GM18861 (cell line): Measurements from ENCODE around the gene LRRC17.
"Not testable (repeated sequence)": the region's sequence is repeated elsewhere in the genome, so short reads cannot be mapped to it uniquely, and the experiment has no call there.

ENCODE experiments used
- ATAC-seq: cut with Tn5 transposase; IDR thresholded peaks from one replicate; pipeline ENCODE4 v1.9.1; 2021; ENCODE audit not compliant: unreplicated experiment

Gene LRRC17

GRCh38 chr7:102942181-102942866 is 29.5 kb downstream of the LRRC17 start:
- no peak for ATAC-seq

- ATAC-seq: no peak
Measured at GRCh38 chr7:102942868-102943267, 30.1 kb downstream of the LRRC17 start.

- no peak for ATAC-seq
Measured at GRCh38 chr7:102943423-102944169, 30.8 kb downstream of the LRRC17 start.

GRCh38 chr7:102944241-102944640 is 31.4 kb downstream of the LRRC17 start:
- no peak for ATAC-seq

- ATAC-seq: no peak
Measured at GRCh38 chr7:102951839-102952238, 39.0 kb downstream of the LRRC17 start.

- ATAC-seq: no peak
Measured at GRCh38 chr7:102953406-102953805, 40.6 kb downstream of the LRRC17 start.

- not testable (repeated sequence) for ATAC-seq
Measured at GRCh38 chr7:102954359-102954758, 41.6 kb downstream of the LRRC17 start.

GRCh38 chr7:102958004-102958403 is 45.2 kb downstream of the LRRC17 start:
- ATAC-seq: not testable (repeated sequence)

GRCh38 chr7:102961993-102962392 is 49.2 kb downstream of the LRRC17 start:
- not testable (repeated sequence) for ATAC-seq

GRCh38 chr7:102966465-102966864 is 53.7 kb downstream of the LRRC17 start:
- no peak for ATAC-seq

- no peak for ATAC-seq
Measured at GRCh38 chr7:102967798-102968197, 55.0 kb downstream of the LRRC17 start.

GRCh38 chr7:102973096-102973802 is 60.4 kb downstream of the LRRC17 start:
- ATAC-seq: no peak

GRCh38 chr7:102974366-102975236 is 61.8 kb downstream of the LRRC17 start:
- no peak for ATAC-seq

GRCh38 chr7:102975854-102976253 is 63.1 kb downstream of the LRRC17 start:
- no peak for ATAC-seq

- ATAC-seq: no peak
Measured at GRCh38 chr7:102976493-102976892, 63.7 kb downstream of the LRRC17 start.

- not testable (repeated sequence) for ATAC-seq
Measured at GRCh38 chr7:102977586-102977985, 64.8 kb downstream of the LRRC17 start.

GRCh38 chr7:102978284-102978683 is 65.5 kb downstream of the LRRC17 start:
- no peak for ATAC-seq

GRCh38 chr7:102979670-102980069 is 66.9 kb downstream of the LRRC17 start:
- no peak for ATAC-seq

GRCh38 chr7:102981451-102981850 is 68.7 kb downstream of the LRRC17 start:
- ATAC-seq: no peak

GRCh38 chr7:102982235-102982634 is 69.4 kb downstream of the LRRC17 start:
- no peak for ATAC-seq

- no peak for ATAC-seq
Measured at GRCh38 chr7:102983602-102984001, 70.8 kb downstream of the LRRC17 start.
